Dedifferentiated amniotic fluid mesenchymal stem cell (primary cell): ENCODE measurements around the gene ARHGAP29.
"Not testable (repeated sequence)": the region's sequence is repeated elsewhere in the genome, so short reads cannot be mapped to it uniquely, and the experiment has no call there.

Experiments used
- DNase-seq: peaks from one replicate; pipeline ENCODE4 v3.0.0-alpha.2; 2016; ENCODE audit errors: extremely low spot score

Gene ARHGAP29

GRCh38 chr1:94180650-94181049 lies 56.7 kb downstream of the ARHGAP29 start:
- DNase-seq: no peak

- no peak for DNase-seq
Observed at GRCh38 chr1:94178901-94179300, 58.5 kb downstream of the ARHGAP29 start.

- DNase-seq: no peak
Observed at GRCh38 chr1:94169126-94169525, 68.3 kb downstream of the ARHGAP29 start.

DNA sequence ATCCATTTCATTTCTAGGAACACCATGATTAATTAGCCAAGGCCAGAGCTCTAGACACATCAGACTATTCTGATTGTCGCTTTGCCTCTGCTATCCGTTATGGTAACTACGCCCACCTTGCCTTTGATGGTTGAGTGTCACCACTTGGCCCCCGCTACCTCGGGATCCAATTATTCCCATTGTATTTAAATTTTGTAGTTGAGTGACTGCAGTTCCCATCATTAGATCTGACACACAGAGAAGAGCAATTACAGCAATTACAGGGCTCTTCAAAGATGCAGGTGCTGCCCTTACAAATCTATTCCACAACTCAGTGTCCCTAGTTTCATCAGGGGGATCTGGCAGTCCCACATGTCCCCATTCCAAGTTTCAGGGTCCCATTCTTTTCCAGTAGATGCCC lies 71.5 kb downstream of the ARHGAP29 start:
- DNase-seq: no peak

GRCh38 chr1:94164885-94165284 lies 72.5 kb downstream of the ARHGAP29 start:
- not testable (repeated sequence) for DNase-seq

- not testable (repeated sequence) for DNase-seq
Observed at GRCh38 chr1:94164121-94164520, 73.3 kb downstream of the ARHGAP29 start.

GRCh38 chr1:94163249-94163648 lies 74.1 kb downstream of the ARHGAP29 start:
- DNase-seq: not testable (repeated sequence)

DNA sequence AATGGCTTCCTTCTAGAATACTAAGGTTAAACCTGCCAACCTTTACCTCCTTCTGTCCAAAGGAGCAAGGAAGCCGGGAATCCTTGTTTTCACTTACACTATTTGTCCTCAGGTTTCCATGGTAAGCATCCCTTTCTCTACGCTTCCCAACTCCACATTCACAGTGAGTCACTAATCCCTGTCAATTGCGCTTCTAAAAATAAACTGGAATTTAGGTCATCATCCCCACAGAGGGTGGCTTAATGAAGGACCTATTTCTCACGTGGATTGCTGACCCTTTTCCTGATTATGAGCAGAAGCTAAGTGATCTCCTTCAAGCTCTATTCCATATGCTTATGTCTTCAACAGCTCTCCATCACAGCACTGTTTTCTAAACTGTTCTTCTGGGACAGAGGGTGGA lies 76.6 kb downstream of the ARHGAP29 start:
- DNase-seq: peak; percentile 51

DNA sequence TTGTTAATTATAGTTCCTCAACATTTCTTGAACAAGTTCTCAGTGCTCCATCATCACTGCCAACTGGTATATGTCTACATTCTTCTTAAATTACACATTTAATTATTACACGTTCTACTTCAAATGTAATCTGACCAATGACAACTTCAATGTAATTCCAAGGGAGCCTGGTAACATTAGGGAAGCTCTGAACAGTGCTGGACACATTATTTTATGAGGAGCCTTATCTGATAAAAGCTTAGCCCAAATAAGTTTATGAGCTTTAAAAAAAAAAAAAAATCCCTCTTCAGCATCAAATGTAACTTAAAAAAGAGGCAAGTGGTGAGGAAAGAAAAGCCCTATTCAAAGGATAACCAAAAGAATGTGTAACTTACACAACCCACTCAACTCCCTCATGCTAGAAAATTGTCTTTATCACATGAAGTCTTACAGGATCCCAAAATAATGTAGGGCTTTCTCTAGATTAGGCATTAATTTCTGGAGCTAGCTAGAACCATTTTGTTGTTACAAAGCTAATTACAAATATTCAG lies 81.2 kb downstream of the ARHGAP29 start:
- DNase-seq: no peak

GRCh38 chr1:94154989-94155388 lies 82.4 kb downstream of the ARHGAP29 start:
- DNase-seq: no peak

DNA sequence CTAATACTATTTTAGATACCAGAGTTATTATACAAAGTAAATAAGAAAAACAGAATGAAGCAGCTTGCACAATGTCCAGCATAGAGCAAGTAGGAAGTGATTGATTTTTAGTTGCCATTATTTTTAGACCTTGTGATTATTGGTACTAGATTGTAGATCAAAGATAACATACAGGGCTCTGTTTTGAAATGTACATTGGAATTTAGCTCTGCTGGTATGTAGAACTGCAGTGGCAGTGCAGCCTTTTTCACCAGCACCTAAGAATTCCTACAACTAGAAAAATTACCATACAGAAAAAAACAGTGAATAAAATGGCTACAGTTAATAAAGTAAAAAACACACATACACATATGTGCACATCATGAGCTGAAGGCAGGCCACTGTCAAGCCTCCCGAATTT lies 84.3 kb downstream of the ARHGAP29 start:
- no peak for DNase-seq

DNA sequence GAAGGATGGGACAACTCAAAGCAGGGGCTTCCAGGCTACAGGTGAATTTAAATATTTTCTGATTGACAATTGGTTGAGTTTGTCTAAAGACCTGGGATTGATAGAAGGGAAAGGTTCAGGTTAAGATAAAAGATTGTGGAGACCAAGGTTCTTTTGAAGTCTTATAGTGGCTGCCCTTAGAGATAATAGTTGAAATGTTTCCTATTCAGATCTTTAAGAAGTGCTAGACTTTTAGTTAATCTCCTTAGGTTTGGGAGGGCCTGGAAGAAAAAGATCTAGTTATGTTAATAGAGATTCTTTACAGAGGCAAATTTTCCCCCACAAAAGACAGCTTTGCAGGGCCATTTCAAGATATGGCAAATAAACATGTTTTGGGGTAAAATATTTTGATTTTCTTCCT lies 88.2 kb downstream of the ARHGAP29 start:
- not testable (repeated sequence) for DNase-seq

DNA sequence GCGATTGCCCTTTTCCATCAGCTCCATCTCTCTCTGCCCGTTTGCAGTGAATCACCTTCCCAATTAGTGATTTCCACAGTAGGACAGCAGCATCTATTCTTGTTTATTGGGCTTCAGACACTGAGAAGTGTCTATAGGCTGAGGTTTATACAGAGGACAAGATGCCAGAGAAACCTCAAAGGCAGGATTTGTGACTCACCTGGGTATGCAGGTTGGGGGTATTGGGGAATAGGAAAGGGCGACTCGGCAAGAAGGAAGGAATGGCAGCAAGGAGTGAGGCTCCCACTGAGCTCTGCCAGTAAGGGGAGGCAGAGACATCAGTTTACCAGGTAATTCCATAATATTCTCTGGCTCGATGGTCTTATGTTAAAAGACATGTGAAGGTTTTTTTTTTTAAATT lies 91.1 kb downstream of the ARHGAP29 start:
- no peak for DNase-seq

DNA sequence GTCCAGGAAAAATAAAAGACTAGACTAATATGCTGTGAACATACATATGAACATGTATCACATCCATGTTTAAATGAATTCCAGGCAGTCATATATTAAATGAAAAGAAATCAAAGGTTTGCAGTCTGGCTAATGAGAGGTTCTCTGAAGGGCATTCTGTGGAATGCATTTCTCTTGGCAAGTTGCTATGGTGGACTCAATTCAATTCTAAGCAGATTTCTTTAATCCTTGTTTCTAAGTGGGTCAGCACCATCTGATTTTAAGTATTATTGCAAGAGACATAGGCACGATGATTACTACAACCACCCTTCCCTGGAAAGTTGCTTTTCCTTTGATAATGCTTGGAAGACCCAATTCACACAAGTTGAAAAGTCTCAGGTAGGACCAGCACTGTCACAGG lies 92.5 kb downstream of the ARHGAP29 start:
- no peak for DNase-seq

DNA sequence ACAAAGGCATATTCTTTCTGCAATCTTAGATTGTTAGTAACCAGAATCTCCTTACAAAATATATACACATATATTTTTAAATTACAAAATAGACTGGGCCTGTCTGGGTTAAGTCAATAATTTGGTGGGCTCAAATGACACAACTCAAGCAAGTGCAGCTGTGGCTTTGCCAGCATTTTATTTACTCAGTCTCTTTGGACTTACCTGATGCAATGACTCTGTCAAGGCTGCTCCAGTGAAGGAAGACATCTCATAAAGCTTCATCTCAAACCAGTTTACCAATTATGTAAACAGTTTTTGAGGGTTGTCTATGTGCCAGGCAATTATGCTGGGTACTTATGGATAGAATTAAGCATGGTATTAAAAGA lies 93.6 kb downstream of the ARHGAP29 start:
- DNase-seq: no peak

DNA sequence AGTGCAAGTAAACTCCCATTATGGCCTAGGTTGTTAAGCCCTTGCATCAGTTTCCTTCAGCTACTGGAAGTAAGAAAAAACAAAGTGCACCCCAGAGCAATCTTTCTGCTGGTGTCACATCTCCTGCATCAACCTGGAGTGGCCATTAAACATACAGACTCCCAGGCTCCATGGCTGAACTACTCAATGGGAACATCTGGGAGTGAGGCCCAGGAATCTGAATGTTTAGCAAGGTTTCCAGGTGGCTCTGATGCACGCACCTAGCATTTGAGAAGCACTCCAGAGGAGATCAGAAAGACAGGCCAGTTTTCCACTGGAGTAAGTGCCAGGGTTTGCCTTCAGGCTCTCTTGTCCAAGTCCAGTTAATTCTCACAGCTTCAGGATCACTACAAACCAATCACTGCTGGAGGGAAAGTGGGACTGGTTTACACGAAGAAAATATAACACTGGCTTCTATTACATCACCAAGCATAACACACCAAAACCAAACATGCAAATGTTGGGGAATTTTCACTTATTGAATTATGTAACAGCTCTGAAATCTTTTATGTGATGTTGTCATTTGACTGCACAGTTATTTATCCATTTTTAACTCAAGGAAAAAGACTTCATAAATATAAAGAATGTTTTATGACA lies 94.1 kb downstream of the ARHGAP29 start:
- peak; percentile 66 for DNase-seq

GRCh38 chr1:94142583-94142982 lies 94.8 kb downstream of the ARHGAP29 start:
- DNase-seq: no peak

DNA sequence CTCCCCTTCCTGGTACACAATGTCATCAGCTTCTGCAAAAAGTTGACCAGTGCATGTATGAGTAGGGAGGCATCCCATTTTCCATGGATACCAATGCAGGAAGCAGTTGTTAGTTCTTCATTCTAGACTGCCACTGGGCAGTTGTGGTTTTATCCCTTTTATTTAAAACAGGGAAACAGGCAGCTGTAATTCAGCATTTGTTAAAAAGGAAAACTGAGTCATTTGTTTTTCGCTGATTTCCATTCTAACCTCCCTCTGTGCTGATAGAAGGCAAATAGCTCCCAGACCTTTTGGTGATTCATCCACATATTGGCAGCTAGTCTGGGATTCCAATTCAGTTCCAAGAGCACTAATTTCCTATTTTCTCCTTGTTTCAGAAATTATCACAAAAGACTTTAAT lies 95.4 kb downstream of the ARHGAP29 start:
- no peak for DNase-seq

GRCh38 chr1:94132111-94132510 lies 105.3 kb downstream of the ARHGAP29 start:
- DNase-seq: no peak

GRCh38 chr1:94130851-94131595 lies 106.4 kb downstream of the ARHGAP29 start:
- DNase-seq: no peak

DNA sequence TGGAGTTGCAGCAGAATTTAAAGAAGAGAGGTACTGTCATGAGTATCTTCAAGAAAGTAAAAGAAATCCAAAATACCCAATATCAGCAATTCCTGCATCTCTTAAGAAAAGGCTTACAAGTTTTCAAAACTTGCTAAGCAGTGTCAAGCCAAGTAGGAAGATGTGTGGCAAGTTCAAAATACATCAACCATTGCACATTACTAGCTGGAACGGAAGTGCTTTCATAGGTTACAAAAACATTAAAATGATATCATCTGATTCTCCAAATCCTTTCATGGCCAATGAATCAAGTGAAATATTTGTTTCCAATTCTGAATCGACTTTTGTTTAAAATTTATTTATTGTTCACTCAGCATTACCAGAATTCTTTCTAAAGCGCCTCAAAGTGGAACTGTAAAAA lies 110.7 kb downstream of the ARHGAP29 start:
- no peak for DNase-seq

- no peak for DNase-seq
Observed at GRCh38 chr1:94125551-94126514, 111.6 kb downstream of the ARHGAP29 start.
